Astrocyte of the cerebellum (primary cell): Measurements from ENCODE around the gene CDK5.
A peak's percentile ranks its signal among the peaks of the same experiment; 100 is the strongest.

Source experiments
- DNase-seq: peaks from one replicate; pipeline ENCODE4 v3.0.0-alpha.2; 2011; ENCODE audit warnings: low read depth
- H3K4me3 ChIP-seq: 2 replicates; pipeline ENCODE4 v1.5.1; 2011; ENCODE audit warnings: mild to moderate bottlenecking, low read depth, low read length, moderate library complexity
- CTCF ChIP-seq: IDR thresholded peaks from 2 replicates; pipeline ENCODE4 v1.5.1; 2012; ENCODE audit warnings: low read length, low read depth, moderate library complexity, mild to moderate bottlenecking; ENCODE audit errors: missing control alignments
- in situ Hi-C: cut with HindIII; loops from 2 replicates; pipeline ENCODE4 v1.10.0; 2017; ENCODE audit warnings: low sequenced_read_pairs

The CDK5 gene

GRCh38 chr7:151057506-151057988 is at the start of gene CDK5:
Gene CDK5, minus strand, starts transcription at chr7:151057897. Its CDS starts 49 bp downstream, at chr7:151057848.
- in situ Hi-C loops: no loop called here
- DNase-seq: no peak
- H3K4me3 ChIP-seq: peak within 1 kb of the TSS; percentile 66
- TF ChIP-seq CTCF: no peak

GRCh38 chr7:151104411-151105235 is 46.9 kb upstream of the CDK5 start:
- H3K4me3 ChIP-seq: no peak overlapping the region
- in situ Hi-C loops: no loop called here
- TF ChIP-seq CTCF: no peak
- DNase-seq: peak; percentile 91

GRCh38 chr7:151103973-151104372 is 46.3 kb upstream of the CDK5 start:
- no peak for TF ChIP-seq CTCF
- in situ Hi-C loops: no loop called here
- DNase-seq: no peak
- no peak overlapping the region for H3K4me3 ChIP-seq

GRCh38 chr7:151102991-151103390 is 45.3 kb upstream of the CDK5 start:
- no peak for DNase-seq
- no peak overlapping the region for H3K4me3 ChIP-seq
- in situ Hi-C loops: no loop called here
- TF ChIP-seq CTCF: no peak

GRCh38 chr7:151101621-151102396 is 44.1 kb upstream of the CDK5 start:
- H3K4me3 ChIP-seq: no peak overlapping the region
- in situ Hi-C loops: no loop called here

More at GRCh38 chr7:151101621-151102396, 44.1 kb upstream of the CDK5 start:
- no peak for TF ChIP-seq CTCF
- no peak for DNase-seq
